Measurements from ENCODE around the gene SF3B4.
"Not testable (repeated sequence)": the region's sequence is repeated elsewhere in the genome, so short reads cannot be mapped to it uniquely, and the experiment has no call there.

SF3B4 gene

DNA sequence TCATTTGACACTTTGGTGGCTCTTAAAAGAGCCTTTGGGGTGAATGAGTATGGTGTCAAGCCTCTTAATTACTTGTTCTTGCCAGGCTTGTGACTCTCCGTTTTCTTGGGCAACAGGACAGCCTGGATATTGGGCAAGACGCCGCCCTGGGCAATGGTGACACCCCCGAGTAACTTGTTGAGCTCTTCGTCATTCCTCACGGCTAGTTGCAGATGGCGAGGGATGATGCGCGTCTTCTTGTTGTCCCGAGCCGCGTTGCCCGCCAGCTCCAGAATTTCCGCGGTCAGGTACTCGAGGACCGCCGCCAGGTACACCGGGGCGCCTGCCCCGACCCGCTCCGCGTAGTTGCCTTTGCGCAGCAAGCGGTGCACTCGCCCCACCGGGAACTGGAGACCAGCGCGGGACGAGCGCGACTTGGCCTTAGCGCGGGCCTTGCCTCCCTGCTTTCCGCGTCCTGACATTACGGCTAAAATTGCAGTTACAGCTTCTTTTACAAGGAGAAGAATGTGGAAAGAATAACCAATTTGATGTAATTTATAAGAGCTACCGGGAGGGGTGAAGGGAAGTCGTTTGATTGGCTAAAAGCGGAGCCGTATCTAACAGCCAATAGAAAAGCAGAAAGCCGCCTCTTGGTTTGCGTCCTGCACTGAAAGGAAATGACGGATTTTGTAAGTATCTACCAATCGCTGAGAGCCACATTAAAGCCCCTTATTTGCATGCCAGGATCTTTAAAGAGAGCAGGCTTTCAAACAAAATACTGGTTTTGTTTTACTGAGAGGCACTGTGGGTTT, 40.0 kb downstream of the SF3B4 start:
- peak; percentile 99 for DNase-seq (ENCODE audit: low spot score)

DNA sequence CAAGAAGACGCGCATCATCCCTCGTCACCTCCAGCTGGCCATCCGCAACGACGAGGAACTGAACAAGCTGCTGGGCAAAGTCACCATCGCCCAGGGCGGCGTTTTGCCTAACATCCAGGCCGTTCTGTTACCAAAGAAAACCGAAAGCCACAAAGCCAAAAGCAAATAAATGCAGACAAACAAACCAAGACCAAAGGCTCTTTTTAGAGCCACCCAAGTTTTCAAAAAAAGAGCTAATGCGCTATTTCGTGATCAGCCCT, 40.5 kb downstream of the SF3B4 start:
- DNase-seq (ENCODE audit: low spot score), result not testable (repeated sequence)

DNA sequence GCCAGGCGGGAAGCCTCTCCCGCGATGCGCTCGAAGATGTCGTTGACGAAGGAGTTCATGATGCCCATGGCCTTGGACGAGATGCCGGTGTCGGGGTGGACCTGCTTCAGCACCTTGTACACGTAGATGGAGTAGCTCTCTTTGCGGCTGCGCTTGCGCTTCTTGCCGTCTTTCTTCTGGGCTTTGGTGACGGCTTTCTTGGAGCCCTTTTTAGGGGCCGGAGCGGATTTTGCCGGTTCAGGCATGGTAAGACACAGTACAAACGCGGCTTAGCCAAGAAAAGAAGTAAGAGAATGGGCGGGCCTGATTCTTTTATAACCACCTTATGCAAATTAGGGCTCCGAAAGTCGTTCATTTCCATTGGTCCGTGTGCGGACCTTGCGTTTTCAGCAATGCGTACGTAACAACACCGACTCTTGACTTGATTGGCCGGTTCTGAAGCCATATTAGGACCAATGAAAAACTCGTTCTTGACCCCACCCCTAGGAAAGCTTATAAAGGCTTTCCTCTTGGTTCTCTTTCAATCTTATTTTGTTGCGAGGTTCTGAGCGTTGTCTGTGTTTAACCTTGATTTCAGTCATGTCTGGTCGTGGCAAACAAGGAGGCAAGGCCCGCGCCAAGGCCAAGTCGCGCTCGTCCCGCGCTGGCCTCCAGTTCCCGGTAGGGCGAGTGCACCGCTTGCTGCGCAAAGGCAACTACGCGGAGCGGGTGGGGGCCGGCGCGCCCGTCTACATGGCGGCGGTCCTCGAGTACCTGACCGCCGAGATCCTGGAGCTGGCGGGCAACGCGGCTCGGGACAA, 41.0 kb downstream of the SF3B4 start:
- DNase-seq (ENCODE audit: low spot score), result peak; percentile 100

DNA sequence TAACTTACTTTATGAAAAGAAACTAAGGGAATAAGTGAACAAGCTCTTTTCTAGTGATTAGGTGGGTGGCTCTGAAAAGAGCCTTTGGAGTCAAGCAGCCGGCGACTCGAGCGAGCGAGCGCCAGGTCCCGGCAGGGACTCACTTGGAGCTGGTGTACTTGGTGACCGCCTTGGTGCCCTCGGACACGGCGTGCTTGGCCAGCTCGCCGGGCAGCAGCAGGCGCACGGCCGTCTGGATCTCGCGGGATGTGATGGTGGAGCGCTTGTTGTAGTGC, 41.5 kb downstream of the SF3B4 start:
- not testable (repeated sequence) for DNase-seq (ENCODE audit: low spot score)

DNA sequence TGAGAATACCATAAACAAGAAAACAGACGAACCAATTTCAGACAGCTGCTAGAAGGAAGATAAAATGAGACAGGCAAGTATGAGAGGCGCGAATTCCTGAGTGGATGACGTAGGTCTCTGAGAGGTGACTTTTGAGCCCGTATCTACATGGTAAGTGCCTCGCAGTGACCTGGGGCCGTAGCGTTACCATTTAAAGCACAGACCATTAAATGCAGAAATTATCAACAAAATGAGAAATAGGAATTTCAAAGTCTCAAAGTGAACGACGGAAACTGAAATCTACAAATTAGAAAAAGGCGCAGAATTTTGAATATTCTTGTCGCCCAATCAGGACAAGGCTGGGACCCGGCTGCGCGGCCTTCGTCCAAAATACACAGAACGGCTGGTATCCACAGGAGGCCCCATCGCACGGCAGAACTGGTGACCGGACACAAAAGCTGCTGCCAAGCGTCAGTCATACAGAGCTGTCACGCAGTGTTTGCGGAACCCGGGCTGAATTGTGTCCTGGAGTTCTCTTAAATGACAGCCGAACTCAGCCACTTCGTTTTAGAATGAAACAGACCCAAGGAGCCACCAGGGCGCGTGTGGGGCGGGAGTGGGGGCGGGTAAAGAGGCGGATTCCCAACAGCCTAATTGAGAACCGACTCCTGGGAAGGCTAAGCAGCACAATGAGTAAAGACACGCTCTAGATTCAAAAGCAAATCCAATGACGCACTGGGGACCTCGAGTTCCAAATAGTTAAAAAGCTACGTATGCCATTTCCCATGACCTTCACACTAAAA, 42.1 kb downstream of the SF3B4 start:
- peak; percentile 81 for DNase-seq (ENCODE audit: low spot score)

DNA sequence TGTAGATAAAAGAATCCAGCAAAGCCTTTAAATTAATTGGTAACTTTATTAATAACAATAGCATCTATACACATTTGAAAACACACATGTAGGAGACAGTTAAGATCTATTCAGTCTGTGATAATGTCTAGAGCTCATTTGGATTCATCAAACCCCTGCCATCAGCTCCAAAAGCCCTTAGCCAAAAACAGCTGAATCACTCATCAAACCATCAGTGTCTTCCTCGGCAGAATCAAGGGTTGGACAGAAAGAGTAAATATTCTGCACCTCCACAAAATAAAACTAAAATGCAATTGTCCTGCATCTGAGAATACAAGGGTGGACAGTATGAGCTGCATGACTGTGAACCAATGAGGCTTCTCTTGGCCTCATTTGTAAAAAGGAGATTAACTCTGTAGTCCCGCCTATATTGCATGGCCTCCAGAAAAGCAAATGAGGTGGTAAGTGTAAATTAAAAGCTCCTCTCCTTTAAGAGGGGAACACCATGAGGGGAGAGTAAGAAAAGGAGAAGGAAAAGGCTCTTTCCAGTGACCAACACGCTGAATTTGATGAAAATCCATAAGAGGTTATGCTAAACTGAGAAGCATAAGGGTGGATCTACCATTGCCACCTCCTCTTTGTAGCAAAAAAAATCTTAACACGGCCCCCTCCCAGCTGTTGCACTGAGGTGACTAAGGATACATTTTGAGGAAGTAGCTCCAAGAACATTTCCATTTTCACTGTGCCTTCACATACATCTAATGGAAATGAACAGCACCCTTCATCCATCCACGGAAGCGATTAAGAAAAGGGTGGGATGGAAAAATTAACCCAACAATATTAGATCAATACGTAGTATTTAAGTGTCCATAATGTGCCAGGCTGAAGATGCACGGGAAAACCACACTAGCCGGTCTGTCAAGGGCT, 42.9 kb downstream of the SF3B4 start:
- DNase-seq (ENCODE audit: low spot score), result no peak

DNA sequence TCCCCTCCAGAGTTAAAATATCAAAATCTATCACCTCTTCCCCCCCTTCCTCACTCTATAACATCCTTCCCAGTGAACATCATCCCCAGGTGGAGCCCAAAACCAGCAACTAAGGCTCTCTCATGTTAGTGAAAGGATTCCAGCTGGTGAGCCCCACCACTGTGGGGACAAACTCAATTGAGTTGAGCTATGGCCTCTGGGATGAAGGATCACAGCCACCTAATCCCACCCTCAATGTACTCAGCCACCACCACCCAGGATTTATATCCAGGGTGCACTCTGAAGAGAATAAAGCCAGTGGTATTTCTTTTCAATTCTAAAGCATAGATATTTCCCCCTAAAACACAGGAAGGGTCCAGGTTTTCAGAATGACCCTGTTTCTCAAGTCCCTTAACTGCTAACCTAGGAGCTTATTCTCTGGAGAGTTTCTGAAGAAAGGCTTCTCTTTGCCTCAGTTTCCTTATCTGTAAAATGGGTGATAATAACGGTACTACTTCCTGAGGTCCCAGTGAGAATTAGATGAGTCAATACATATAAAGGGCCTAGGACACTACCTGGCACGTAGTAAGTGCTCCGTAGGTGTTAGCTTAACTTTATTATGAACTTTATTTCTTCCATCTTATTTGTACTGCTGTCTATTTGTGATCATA, 43.9 kb downstream of the SF3B4 start:
- no peak for DNase-seq (ENCODE audit: low spot score)

DNA sequence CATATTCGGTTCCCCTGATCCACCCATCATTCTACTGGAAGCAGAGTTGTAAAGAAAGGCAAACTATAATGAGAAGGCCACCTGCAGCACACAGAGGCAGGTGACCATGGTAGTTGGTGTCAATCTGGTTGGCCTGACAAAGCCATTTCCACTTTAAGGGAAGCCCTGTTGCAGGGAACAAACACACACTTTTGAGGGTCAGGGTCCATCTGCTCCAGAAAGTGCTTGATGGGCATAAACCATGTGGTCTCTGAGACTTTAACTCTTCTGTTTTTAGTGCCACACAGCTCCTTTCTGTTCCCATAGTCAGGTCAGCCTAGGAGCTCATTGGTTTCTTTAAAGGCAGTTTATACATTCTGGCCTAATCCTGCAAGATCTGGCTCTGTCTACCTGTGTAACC, 45.7 kb downstream of the SF3B4 start:
- DNase-seq (ENCODE audit: low spot score), result no peak

DNA sequence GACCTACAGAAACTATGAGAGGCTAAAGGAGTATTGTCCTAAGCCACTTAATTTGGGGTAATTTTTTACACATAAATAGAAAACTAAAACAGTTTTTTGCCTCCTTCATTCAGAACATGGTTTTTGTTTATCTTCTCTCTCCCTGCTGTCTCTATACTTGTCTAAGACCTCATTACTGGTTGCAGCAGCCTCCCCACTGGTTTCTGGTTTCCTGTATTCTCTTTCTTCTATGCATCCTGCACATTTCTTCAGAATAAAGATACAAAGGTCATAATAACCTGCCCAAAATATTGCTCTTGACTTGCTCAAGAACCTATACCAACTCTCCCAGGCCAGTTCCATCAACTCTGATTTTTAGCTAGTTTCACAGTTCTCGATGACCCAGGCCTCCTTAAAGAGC, 48.0 kb downstream of the SF3B4 start:
- no peak for DNase-seq (ENCODE audit: low spot score)

DNA sequence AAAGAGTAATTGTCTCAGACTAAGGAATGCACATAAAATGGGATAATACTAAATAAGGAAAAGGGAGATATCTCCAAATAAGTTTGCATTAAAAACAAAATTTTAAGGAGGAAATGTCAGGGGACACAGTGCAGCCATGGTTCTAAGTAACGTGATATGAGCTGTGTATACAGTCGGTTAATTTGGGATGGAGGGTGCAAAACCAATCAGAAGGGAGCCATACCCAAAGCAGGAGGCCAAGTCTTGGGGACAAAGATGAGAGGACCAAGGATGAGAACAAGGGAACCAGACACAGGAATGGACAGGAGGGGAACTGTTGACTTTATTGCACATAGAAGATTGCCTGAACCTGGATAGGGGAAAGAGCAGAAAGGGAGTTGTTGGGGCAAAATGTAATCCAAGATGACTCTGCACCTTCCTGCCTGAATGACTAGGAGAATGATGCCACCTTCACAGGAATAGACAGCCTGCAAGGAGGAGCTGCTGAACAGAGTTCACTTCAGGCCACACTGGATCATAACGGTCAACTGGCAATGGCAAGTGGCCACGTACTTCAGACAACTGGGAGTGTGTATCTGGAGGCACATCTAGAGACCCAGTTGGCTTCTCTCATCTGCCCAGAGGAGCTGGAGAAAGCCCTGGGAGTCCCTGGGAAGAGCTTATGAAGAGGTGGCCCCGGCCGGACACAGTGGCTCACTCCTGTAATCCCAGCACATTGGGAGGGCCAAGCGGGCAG, 50.2 kb downstream of the SF3B4 start:
- DNase-seq (ENCODE audit: low spot score), result no peak
